Stimulated activated CD4-positive, alpha-beta T cell treated with anti-CD3 and anti-CD28 coated beads, Interleukin-4, amount 100 ng/mL, for 1 hour (primary cell): ENCODE measurements around the gene WDR27.
A peak's percentile ranks its signal among the peaks of the same experiment; 100 is the strongest.

Experiments
- DNase-seq: peaks from one replicate; pipeline ENCODE4 v3.0.0-alpha.2; 2020

WDR27 gene

GRCh38 chr6:169558774-169559441, 142.9 kb downstream of the WDR27 start:
- DNase-seq, result no peak

- no peak for DNase-seq
These were observed 143.5 kb downstream of the WDR27 start for GRCh38 chr6:169558378-169558773.

DNA sequence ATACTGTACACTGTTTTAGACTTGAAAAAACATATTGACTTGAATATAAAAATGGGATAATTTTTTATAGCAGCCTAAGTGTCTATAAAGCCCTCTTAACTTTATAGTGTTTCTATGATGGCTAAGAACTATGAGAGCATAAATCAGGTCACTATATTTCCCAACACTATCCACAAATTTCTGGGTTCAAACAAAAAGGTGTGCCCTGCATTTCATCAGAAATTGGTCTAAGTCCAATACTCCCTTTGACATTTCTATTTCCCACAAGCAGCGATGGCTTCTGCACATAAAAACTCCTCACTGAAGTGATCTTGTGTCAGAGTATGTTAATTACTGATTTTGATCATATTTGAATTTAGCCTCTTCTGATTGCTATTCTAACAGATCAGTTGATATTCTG, 143.9 kb downstream of the WDR27 start:
- no peak for DNase-seq

DNA sequence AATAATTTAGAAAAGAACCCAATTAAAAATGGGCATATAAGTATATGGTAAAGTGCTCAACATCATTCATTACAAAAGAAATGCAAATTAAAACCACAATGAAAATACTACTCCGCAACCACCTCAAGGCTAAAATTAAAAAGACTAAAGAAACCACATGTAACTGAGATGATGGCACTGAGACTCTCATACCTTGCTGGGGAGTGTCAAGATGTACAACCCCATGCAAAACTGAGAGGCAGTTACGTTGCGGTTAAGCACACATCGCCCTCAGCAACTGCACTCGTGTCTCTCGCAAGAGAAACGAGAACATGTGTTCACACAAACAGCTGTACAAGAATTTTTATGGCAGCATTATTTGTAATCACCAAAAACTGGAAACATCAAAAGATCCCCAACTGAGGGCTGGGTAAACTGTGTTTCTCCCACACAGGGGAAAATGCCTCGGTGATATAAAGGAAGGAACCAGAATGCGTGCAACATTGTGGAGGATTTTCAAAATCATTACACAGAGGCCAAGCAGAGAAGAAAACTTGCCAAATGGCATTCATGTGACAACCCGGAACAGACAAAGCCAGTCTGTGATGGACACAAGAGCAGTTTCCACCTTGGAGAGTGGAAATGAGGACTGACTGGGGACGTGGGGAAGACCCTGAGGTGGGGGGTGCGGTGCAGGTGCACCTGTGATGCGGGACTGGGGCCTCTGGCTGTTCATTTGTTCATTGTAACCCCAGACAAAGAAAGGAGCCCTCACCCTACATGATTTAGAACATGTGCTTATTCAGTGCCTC, 144.9 kb downstream of the WDR27 start:
- DNase-seq, result peak; percentile 8

GRCh38 chr6:169555971-169556617, 145.7 kb downstream of the WDR27 start:
- no peak for DNase-seq

DNA sequence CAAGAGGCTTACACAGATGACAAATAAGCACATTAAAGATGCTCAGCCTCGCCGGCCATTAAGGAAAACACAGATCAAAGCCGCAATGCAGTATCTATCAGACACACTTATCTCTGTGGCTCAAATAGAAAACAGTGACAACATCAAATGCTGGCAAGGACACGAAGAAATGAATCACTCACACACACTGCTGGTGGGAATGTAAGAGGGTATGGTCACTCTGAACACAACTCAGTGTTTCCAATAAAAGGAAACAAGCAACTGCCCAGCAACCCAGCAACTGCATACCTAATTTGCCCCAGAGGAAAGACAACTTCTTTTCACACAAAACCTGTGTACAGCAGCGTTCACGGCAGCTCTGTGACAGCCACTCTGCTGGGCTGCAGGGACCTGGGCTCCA, 155.8 kb downstream of the WDR27 start:
- DNase-seq, result no peak

DNA sequence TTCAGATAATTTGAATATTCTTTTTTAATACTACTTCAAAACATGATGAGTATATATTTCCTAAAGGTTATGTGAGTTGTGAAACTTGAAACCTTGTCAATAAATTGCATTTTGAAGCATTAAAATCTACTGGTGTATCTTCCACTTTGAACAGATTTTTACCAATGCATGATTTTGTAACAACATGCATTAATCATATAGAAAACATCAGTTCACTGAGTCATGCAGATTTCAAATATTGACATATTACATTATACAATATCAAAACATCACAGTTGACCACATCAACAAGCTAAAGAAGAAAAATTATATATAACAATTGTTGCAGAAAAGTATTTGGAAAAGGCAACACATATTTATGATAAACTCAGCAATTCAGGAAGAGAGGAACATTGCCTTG, 158.1 kb downstream of the WDR27 start:
- no peak for DNase-seq

DNA sequence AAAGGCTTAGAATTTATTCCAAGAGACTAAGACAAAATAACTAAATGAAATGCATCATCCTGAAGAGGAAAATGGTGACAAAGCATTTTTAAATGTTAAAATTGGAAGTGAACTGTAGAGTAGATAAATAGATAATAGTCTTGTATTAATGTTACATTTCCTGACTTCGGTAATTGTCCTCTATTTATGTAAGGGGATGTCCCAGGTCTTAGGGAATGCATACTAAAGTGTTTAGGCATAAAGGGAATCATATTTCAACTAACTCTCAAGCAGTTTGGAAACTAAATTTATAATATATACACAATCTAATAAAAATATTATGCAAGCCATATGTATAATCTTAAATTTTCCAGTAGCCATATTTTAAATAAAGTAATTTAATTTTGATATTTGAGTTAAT, 159.3 kb downstream of the WDR27 start:
- no peak for DNase-seq

DNA sequence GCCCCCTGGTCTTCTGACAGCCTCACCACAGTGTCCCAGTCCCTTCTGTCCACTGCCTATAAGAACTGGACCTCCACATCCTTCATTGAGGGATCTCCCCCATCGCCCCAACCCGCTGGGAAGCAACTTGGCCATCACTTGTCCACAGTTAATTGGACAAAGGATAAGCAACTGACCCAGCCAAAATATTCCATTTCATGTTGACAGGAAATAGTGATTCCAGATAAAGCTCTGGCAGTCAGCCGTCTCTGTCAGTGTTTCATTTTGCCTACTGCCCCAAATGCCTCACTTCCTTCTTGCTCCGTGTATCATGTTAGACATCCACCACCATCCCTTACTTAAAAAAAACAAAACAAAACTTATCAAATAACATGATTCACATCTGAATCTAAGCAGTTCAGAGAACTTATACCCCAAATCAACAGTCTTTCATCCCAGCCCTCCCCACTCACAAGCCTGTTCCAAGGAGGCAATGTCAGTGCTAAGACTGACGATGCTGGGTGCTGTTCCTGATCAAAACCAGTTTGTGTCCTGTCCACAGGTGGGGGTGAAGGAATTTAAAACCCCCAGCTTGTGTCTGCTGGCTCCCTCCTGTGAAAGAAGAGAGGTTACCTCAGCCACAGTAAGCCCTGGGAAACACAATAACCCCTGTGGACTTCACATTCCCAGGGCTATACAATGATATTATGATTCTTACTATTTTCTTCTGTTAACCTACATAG, 162.5 kb downstream of the WDR27 start:
- no peak for DNase-seq

- no peak for DNase-seq
These were observed 165.2 kb downstream of the WDR27 start for GRCh38 chr6:169536446-169537170.

GRCh38 chr6:169534039-169534421, 167.8 kb downstream of the WDR27 start:
- no peak for DNase-seq

GRCh38 chr6:169533301-169534038, 168.4 kb downstream of the WDR27 start:
- no peak for DNase-seq

- no peak for DNase-seq
These were observed 171.1 kb downstream of the WDR27 start for GRCh38 chr6:169530752-169531123.

DNA sequence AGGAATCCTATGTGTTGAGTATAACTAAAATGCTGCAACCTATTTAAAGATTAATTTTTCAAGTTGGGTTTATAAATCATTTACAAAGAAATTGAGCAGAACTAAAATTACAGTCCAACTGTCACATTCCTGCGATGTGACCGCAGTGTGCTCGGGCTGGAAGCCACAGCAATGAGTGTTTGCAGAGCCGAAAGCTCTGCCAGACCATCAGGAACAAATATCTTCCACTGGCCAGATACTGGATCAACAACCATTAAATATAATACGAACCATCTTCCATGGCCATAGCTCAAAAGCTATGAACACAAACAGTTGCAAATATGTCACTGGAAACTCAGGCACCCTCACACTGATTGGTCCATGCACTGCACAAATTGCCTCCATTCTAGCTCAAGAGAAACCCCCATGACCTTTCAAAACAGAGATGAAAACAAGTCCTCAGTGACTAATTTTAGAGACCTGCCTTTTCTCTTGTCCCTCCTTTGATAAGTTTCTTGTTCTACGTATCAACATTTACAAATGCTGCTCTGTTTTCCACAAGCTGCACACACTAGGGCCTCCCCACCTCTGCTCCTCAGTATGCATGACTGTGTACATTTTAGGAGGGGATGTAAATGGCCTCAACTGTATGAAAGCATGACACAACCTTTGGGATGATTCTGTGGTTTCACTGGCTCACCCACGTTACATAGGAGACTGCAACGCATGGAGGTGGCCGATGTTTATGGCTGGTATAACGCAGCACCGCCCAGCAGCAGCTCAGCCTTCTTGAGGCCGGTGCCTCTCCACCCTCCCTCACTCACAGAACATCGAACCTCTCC, 171.7 kb downstream of the WDR27 start:
- DNase-seq, result no peak

- DNase-seq, result no peak
These were observed 173.1 kb downstream of the WDR27 start for GRCh38 chr6:169528755-169529154.

DNA sequence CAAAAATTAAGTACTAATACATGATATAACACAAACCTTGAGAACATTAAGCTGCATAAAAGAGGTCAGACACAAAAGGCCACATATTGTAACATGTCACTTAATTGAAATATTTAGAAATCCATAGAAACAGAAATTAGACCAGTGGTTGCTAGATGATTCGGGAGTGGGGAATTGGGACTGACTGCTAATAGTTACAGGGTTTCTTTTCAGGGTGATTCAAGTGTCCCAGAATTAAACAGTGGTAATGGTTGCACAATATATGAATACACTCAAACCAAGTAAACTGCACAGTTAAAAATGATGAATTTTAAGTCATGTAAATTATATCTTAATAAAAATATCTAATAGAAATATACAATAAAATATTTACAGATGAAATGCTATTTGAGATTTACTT, 174.5 kb downstream of the WDR27 start:
- no peak for DNase-seq

- DNase-seq, result no peak
These were observed 180.0 kb downstream of the WDR27 start for GRCh38 chr6:169521825-169522224.

- no peak for DNase-seq
These were observed 181.7 kb downstream of the WDR27 start for GRCh38 chr6:169520104-169520503.

DNA sequence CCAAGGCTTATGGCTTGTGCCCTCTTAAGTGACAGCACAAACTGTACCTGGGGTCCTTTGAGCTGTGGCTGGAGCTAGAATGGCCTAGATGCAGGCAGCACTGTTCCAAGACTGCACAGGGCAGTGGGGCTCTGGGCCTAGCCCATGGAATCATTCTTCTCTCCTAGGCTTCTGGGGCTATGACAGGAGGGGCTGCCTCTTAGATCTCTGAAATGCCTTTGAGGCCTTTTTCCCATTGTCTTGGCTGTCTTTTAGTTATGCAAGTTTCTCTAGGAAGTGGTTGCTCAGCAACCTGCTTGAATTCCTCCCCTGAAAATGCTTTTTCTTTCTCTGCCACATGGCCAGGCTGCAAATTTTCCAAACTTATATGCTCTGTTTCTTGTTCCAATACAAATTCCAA, 183.4 kb downstream of the WDR27 start:
- DNase-seq, result no peak

DNA sequence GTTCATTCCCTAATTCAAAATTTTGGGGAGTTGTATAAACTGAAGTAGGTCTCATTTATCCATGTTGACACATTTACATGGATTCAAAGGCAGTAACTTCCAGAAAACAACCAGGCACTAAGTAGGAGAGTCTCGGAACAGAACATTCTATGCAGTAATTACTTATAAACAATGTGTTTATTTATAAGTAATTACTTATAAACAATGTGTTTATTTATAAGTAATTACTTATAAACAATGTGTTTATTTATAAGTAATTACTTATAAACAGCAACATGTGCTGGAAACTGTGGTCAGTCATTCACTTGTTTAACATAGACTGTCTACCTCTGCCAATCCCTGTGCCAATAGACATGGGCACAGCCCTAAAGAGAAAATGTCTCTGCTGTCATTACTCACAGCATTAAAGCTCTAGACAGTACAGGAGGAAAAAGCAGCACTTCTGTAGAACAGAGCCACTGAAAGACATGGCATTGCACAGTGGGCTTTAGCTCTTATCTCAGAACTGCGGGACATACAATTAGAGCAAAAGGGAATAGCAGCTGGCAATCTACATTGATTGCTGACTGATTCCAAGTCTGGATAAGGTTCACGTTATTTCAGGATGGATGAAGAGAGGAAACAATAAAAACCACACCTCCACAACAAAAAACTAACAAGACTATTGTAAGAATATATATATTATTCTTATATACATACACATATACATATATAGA, 188.2 kb downstream of the WDR27 start:
- DNase-seq, result no peak
